ENCODE data around the gene COL26A1.
"Not testable (repeated sequence)": the region's sequence is repeated elsewhere in the genome, so short reads cannot be mapped to it uniquely, and the experiment has no call there.

GRCh38 chr7:101475691-101476090, 113.0 kb downstream of the COL26A1 start:
- TF ChIP-seq POLR2A (IDR thresholded peaks at IDR 0.05): not testable (repeated sequence)
- TF ChIP-seq, protein P1, sequence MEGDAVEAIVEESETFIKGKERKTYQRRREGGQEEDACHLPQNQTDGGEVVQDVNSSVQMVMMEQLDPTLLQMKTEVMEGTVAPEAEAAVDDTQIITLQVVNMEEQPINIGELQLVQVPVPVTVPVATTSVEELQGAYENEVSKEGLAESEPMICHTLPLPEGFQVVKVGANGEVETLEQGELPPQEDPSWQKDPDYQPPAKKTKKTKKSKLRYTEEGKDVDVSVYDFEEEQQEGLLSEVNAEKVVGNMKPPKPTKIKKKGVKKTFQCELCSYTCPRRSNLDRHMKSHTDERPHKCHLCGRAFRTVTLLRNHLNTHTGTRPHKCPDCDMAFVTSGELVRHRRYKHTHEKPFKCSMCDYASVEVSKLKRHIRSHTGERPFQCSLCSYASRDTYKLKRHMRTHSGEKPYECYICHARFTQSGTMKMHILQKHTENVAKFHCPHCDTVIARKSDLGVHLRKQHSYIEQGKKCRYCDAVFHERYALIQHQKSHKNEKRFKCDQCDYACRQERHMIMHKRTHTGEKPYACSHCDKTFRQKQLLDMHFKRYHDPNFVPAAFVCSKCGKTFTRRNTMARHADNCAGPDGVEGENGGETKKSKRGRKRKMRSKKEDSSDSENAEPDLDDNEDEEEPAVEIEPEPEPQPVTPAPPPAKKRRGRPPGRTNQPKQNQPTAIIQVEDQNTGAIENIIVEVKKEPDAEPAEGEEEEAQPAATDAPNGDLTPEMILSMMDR (IDR thresholded peaks at IDR 0.05): not testable (repeated sequence)

Measured in stomach (tissue), 4 donors.